ENCODE measurements around the gene PHLDA2. TPM values are rescaled to one million over a fixed set of nuclear protein-coding genes. Genes with fewer than 3 reads are reported as not detected.

The PHLDA2 gene
- total RNA-seq, 1 experiment from 2014 or later: 101 TPM

GRCh38 chr11:2952290-2952689, 23.1 kb upstream of the PHLDA2 start:
- Histone ChIP-seq H3K4me2 (ENCODE audit: low read length) (no peak overlapping the region), H3K4me1 (ENCODE audit: insufficient read depth, low read length) (peaks cover 11% of the 10 kb centered on the region), H4K20me1 (ENCODE audit: low read length) (no peaks in the 10 kb centered on the region; the same call in 1 of the 2 replicates), H3K27ac (ENCODE audit: low read length) (no peak overlapping the region), H3F3A (ENCODE audit: low read length, unreplicated experiment) (peaks cover 3% of the 10 kb centered on the region), H2AFZ (ENCODE audit: low read length) (no peak overlapping the region), H3K79me2 (ENCODE audit: low read length) (no peaks in the 10 kb centered on the region), H3K27me3 (ENCODE audit: low read length) (no peaks in the 10 kb centered on the region), H3K9me2 (replicated peaks; ENCODE audit: low read length) (no peaks in the 10 kb centered on the region), H3K9ac (ENCODE audit: low read length) (no peak overlapping the region), H3K9me3 (ENCODE audit: low read length) (no peaks in the 10 kb centered on the region), H3K36me3 (ENCODE audit: low read depth, low read length) (peaks cover 85% of the 10 kb centered on the region), H3K4me3 (ENCODE audit: low read length) (no peak overlapping the region)
- POLR2A ChIA-PET (ENCODE audit: unreplicated experiment): no interaction called here
- intact Hi-C loops (cut with micrococcal nuclease): no loop called here
- no peak for DNase-seq
- ATAC-seq: no peak
- no peak for TF ChIP-seq CTCF (conservative IDR thresholded peaks at IDR 0.05; ENCODE audit: low read depth, low read length)
- TF ChIP-seq EZH2 (IDR thresholded peaks at IDR 0.05; ENCODE audit: low read length, unreplicated experiment): no peak
- no peak for TF ChIP-seq EZH2phosphoT487 (IDR thresholded peaks at IDR 0.05; ENCODE audit: borderline replicate concordance, low read length)
- BruUV-seq (replicated peaks): no TSS peak
- CTCF ChIA-PET: no interaction called here

- H3K79me2 ChIP-seq (ENCODE audit: low read length): no peaks in the 10 kb centered on the region
- intact Hi-C loops (cut with micrococcal nuclease): no loop called here
- H4K20me1 ChIP-seq (ENCODE audit: low read length): no peaks in the 10 kb centered on the region; the same call in 1 of the 2 replicates
- POLR2A ChIA-PET (ENCODE audit: unreplicated experiment): no interaction called here
- peaks cover 79% of the 10 kb centered on the region for H3K36me3 ChIP-seq (ENCODE audit: low read depth, low read length)
- DNase-seq (no peak), ATAC-seq (peak; percentile 72)
- no peak overlapping the region for H2AFZ ChIP-seq (ENCODE audit: low read length)
- no peak overlapping the region for H3K27ac ChIP-seq (ENCODE audit: low read length)
- no peaks in the 10 kb centered on the region for H3K9me2 ChIP-seq (replicated peaks; ENCODE audit: low read length)
- TF ChIP-seq CTCF (conservative IDR thresholded peaks at IDR 0.05; ENCODE audit: low read depth, low read length): no peak
- no peak for TF ChIP-seq EZH2phosphoT487 (IDR thresholded peaks at IDR 0.05; ENCODE audit: borderline replicate concordance, low read length)
- TF ChIP-seq EZH2 (IDR thresholded peaks at IDR 0.05; ENCODE audit: low read length, unreplicated experiment): no peak
- H3K4me2 ChIP-seq (ENCODE audit: low read length): no peak overlapping the region
- H3K9me3 ChIP-seq (ENCODE audit: low read length): no peaks in the 10 kb centered on the region
- CTCF ChIA-PET: no interaction called here
- peaks cover 11% of the 10 kb centered on the region for H3K4me1 ChIP-seq (ENCODE audit: insufficient read depth, low read length)
- no peak overlapping the region for H3K9ac ChIP-seq (ENCODE audit: low read length)
- BruUV-seq (replicated peaks): no TSS peak
- peaks cover 3% of the 10 kb centered on the region for H3F3A ChIP-seq (ENCODE audit: low read length, unreplicated experiment)
- no peak overlapping the region for H3K4me3 ChIP-seq (ENCODE audit: low read length)
- H3K27me3 ChIP-seq (ENCODE audit: low read length): no peaks in the 10 kb centered on the region
Measured at GRCh38 chr11:2951231-2952110, 22.3 kb upstream of the PHLDA2 start.

DNA sequence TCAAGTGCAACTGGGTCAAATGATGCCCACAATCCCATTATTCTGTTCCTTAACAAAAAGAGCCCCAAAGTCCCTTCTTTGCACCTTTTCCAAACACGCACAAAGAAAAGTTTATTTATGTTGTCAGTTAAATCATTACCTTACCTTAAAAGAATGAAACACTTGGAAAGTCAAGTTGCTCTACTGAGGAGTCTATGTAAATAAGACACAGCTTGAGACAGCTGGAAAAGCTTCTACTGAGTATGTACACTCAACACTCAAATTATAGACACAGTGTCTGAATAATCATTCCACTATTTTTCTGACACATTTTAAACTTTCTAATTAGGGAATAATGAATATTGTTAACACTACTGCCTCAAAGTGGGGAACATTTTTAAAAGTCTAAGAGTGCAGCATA, 21.6 kb upstream of the PHLDA2 start:
- H2AFZ ChIP-seq (ENCODE audit: low read length): no peak overlapping the region
- BruUV-seq (replicated peaks): no TSS peak
- H3K36me3 ChIP-seq (ENCODE audit: low read depth, low read length): peaks cover 78% of the 10 kb centered on the region
- H3K4me3 ChIP-seq (ENCODE audit: low read length): no peak overlapping the region
- DNase-seq: no peak
- H3K27ac ChIP-seq (ENCODE audit: low read length): no peak overlapping the region
- H3F3A ChIP-seq (ENCODE audit: low read length, unreplicated experiment): peaks cover 3% of the 10 kb centered on the region
- no peaks in the 10 kb centered on the region for H3K27me3 ChIP-seq (ENCODE audit: low read length)
- no peaks in the 10 kb centered on the region for H3K79me2 ChIP-seq (ENCODE audit: low read length)
- POLR2A ChIA-PET (ENCODE audit: unreplicated experiment): no interaction called here
- no peak overlapping the region for H3K4me2 ChIP-seq (ENCODE audit: low read length)
- H3K9me2 ChIP-seq (replicated peaks; ENCODE audit: low read length): no peaks in the 10 kb centered on the region
- CTCF ChIA-PET: no interaction called here
- no peaks in the 10 kb centered on the region for H3K9me3 ChIP-seq (ENCODE audit: low read length)
- no peak for TF ChIP-seq EZH2phosphoT487 (IDR thresholded peaks at IDR 0.05; ENCODE audit: borderline replicate concordance, low read length)
- no peak for TF ChIP-seq CTCF (conservative IDR thresholded peaks at IDR 0.05; ENCODE audit: low read depth, low read length)
- TF ChIP-seq EZH2 (IDR thresholded peaks at IDR 0.05; ENCODE audit: low read length, unreplicated experiment): no peak
- intact Hi-C loops (cut with micrococcal nuclease): no loop called here
- H3K4me1 ChIP-seq (ENCODE audit: insufficient read depth, low read length): peaks cover 11% of the 10 kb centered on the region
- no peak for ATAC-seq
- H3K9ac ChIP-seq (ENCODE audit: low read length): no peak overlapping the region
- H4K20me1 ChIP-seq (ENCODE audit: low read length): no peaks in the 10 kb centered on the region; the same call in 1 of the 2 replicates
